Measurements from ENCODE around the gene DICER1. TPM values are rescaled to one million over a fixed set of nuclear protein-coding genes. Genes with fewer than 3 reads are reported as not detected.

Gene DICER1
- total RNA-seq, 1 donor from 2014 or later, result 66.4 TPM

- intact Hi-C loops (cut with DNase I), result no loop called here
- Histone ChIP-seq H3K36me3 (no peaks in the 10 kb centered on the region), H3K27ac (no peak overlapping the region), H3K4me1 (peaks cover 17% of the 10 kb centered on the region), H3K9me3 (no peaks in the 10 kb centered on the region), H3K4me3 (no peak overlapping the region), H3K27me3 (ENCODE audit: low read depth) (no peaks in the 10 kb centered on the region)
- ATAC-seq (no peak), DNase-seq (no peak)
- no peak for TF ChIP-seq CTCF (IDR thresholded peaks at IDR 0.05)
Observed at GRCh38 chr14:95195031-95195430, 37.7 kb upstream of the DICER1 start.

GRCh38 chr14:95193081-95193480 lies 35.8 kb upstream of the DICER1 start:
- Histone ChIP-seq H3K27me3 (ENCODE audit: low read depth) (no peaks in the 10 kb centered on the region), H3K36me3 (no peaks in the 10 kb centered on the region), H3K4me3 (no peak overlapping the region), H3K4me1 (peaks cover 29% of the 10 kb centered on the region), H3K9me3 (no peaks in the 10 kb centered on the region), H3K27ac (no peak overlapping the region)
- no peak for TF ChIP-seq CTCF (IDR thresholded peaks at IDR 0.05)
- DNase-seq, result no peak
- intact Hi-C loops (cut with DNase I), result no loop called here
- ATAC-seq, result no peak

GRCh38 chr14:95192311-95192710 lies 35.0 kb upstream of the DICER1 start:
- TF ChIP-seq CTCF (IDR thresholded peaks at IDR 0.05), result no peak
- Histone ChIP-seq H3K9me3 (no peaks in the 10 kb centered on the region), H3K36me3 (no peaks in the 10 kb centered on the region), H3K27me3 (ENCODE audit: low read depth) (no peaks in the 10 kb centered on the region), H3K4me1 (peaks cover 34% of the 10 kb centered on the region), H3K27ac (no peak overlapping the region), H3K4me3 (no peak overlapping the region)
- no peak for DNase-seq
- intact Hi-C loops (cut with DNase I), result no loop called here
- ATAC-seq, result no peak

GRCh38 chr14:95191445-95192199 lies 34.3 kb upstream of the DICER1 start:
- TF ChIP-seq CTCF (IDR thresholded peaks at IDR 0.05), result no peak
- Histone ChIP-seq H3K4me3 (no peak overlapping the region), H3K9me3 (no peaks in the 10 kb centered on the region), H3K27me3 (ENCODE audit: low read depth) (no peaks in the 10 kb centered on the region), H3K4me1 (peaks cover 41% of the 10 kb centered on the region), H3K27ac (peak overlapping the region; percentile 1), H3K36me3 (no peaks in the 10 kb centered on the region)
- intact Hi-C loops (cut with DNase I), result no loop called here
- ATAC-seq (no peak), DNase-seq (no peak)

GRCh38 chr14:95190857-95191256 lies 33.5 kb upstream of the DICER1 start:
- Histone ChIP-seq H3K36me3 (no peaks in the 10 kb centered on the region), H3K4me1 (peaks cover 49% of the 10 kb centered on the region), H3K9me3 (no peaks in the 10 kb centered on the region), H3K4me3 (no peak overlapping the region), H3K27me3 (ENCODE audit: low read depth) (no peaks in the 10 kb centered on the region), H3K27ac (peak overlapping the region; percentile 18)
- no peak for DNase-seq
- intact Hi-C loops (cut with DNase I), result no loop called here
- no peak for ATAC-seq
- TF ChIP-seq CTCF (IDR thresholded peaks at IDR 0.05), result no peak
